Activated CD8-positive, alpha-beta memory T cell treated with anti-CD3 and anti-CD28 coated beads, Interleukin-2, amount 50 U/mL, for 48 hours (primary cell): ENCODE results near the gene SCN3A.

Source experiments
- DNase-seq: peaks from one replicate; pipeline ENCODE4 v3.0.0-alpha.2; 2020

The SCN3A gene

DNA sequence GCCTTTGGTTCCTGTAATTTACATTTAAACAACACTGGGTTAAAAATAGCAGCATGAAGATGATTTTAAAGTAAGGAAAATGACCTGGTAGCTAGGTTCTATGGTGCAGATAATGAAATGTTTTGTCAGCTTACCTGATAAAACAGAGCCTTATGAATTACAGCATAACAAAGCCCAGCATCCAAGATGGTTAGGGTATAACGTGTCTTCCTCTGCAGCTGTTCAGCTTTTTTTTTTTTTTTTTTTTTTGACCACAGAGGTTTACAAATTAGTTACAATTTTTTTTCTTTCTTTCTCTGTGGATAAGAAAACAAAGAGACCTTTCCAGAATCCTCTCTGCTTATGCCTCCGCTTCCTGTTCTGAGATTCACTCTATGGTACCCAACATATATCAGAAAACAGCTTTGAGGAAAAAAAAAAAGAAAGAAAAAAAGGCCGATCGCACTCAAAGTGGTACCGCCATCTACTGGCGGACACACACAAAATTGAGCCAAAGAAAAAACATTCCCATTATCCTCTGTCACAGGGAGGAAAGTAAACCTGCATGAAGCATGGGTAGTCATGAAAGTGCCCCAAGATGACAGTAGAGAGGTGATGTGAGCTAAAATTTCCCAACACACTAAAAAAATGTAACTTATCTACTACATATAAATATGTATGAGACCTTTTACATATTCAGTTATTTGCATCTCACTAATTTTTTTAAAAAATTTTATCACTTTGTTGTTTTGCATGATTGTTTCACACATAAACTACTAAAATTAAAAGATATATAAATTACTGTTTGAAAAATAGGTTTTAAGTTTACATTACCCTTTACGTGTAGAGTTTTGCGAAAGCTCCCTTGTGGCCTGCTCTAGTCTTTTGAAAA is at the start of gene SCN3A:
SCN3A (minus strand) TSS at position 362 of the 871 bp plus-strand sequence. CDS start 27,656 bp downstream, outside the sequence.
- DNase-seq, result no peak

DNA sequence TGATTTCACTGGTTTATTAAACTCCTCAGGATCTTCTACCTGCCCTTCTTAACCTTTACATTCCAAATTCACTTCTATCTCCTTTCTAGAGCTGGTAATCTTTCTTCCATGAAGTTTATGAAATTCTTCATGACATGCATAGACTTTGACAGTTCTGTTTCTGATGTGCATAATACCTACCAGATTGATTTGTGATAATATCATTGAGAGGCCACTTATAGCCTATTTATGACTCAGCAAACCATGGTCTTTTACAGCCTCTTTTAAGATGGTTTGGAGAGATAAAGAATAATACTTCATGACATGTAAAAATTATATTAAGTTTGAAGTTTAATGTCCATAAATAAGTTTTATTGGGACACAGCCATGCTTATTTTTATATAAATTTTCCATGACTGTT is 49.3 kb upstream of the SCN3A start:
- DNase-seq, result no peak

DNA sequence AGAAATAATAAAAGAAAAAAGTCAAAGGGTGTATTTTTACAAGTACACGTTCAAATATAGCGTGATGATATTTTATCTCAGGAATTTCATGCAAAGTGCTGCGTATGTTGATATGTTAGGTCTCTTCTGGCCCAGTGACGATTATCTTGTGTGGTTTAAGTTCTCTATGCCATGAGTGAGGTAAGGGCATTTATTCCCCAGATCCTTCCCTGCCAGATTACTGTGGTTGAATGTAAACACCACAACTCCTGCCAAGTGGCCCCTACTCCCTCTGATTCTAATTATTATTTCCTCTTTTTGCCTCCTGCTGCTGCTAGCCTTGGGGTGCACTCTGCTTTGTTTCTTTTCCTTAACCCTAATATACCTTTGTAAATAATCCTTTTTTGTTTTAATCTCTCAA is 47.5 kb upstream of the SCN3A start:
- no peak for DNase-seq

DNA sequence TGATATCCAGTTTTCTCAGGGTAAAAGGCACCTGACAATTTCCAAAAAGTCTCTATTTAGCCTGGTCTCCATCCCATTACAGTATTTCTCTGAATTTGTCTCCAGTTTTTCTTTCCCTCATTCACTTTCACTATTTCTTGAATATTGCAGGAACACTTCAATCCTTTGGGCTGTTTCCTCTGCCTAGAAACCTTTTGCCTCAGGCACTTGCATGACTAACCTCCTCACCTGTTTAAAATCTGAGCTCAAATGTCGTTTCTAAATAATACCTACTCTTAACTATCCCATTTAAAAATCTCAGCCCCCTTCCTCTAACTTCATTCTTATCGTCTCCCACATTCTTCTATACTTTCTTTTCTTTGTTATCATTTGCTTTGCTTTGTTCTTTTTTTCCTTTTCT is 44.4 kb upstream of the SCN3A start:
- no peak for DNase-seq

DNA sequence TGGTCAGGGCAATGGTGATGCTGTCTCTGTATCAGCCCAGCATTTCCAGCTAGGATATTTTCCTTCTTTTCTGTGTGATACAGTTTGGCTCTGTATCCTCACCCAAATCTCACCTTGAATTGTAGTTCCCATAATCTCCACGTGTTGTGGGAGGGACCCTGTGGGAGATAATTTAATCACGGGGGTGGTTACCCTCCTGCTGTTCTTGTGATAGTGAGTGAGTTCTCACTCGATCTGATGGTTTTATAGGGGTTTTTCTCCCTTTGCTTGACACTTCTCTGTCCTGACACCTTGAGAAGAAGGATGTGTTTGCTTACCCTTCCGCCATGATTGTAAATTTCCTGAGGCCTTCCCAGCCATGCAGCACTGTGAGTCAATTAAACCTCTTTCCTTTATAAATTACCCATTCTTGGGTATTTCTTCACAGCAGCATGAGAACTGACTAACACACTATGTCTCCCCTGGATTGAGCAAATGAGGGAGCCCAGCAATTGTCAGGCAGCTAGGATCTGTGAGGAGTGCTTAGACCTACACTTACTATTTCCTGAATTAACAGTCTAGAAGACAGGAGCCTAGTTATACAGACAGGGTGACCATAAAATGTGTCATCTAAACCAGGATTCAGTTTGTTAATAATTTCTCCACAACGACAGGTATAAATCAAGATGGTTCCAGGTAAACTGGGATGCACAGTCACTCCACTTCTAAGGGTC is 41.4 kb upstream of the SCN3A start:
- DNase-seq, result no peak

DNA sequence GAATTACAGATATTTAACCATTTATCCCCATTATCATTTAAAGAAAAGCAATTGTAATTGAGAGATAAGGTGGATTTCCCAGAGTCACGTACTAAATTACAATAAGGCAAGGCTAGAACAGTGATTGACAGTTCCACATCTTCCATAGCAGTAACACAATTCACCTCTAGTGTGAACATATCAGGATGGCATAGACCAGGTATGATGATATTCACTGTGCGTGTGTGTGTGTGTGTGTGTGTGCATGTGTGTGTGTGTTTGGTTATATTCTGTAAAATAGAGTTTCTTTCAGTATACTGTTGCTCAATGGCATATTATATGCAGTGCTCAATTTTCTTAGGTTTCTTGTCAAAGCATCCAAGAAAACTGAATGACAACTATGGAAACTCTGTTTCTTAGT is 37.1 kb upstream of the SCN3A start:
- no peak for DNase-seq

DNA sequence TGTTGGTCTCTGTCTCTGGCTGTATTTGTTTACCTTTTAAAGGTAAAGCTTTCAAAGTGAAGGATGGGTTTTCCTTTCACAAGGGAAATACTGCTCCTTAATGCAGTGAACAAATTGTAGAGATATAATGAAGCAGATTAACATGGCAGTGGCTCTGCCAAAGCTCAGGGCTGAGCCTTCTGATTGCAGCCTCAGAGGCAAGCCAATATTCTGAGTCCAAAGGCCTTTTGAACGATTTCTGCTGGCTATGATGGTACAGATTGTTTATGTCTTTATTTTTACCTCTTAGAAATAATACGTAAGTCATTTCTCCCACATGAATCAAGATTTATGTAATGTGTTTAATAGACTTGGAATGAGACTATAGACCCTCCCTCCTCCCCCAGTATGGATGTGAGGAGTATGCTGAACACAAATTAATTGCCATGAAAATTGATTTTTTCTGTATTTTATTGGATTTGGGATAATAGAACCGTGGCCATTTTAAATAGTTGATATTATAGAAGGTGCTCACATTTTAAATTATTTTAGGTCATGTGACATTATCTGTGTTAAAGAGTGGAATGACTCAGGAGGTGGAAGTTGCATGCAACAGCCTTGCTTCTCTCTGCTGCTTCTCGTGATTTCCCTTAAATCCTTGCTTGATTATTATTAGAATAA is 36.1 kb upstream of the SCN3A start:
- no peak for DNase-seq

DNA sequence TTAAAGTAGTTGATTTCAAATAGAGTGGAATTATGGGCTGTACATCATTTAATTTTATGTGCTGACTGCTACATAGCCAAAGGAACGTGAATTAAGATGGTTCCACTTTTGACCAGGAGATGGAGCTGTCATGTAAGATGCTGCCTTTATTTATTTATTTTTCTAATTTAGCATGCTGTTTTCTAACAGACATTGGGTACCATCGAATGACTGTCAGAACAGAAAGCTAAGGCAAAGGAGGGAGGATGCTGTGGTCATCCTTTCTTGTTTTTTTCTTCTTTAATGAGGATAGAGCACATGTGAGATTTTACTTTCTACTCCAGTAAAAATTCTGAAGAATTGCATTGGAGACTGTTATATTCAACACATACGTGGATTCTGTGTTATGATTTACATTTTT is 35.4 kb upstream of the SCN3A start, which contains the start of gene SCN2A:
SCN2A (plus strand) TSS at position 185 of the 400 bp plus-strand sequence. CDS start 56,410 bp downstream, outside the sequence.
- no peak for DNase-seq

DNA sequence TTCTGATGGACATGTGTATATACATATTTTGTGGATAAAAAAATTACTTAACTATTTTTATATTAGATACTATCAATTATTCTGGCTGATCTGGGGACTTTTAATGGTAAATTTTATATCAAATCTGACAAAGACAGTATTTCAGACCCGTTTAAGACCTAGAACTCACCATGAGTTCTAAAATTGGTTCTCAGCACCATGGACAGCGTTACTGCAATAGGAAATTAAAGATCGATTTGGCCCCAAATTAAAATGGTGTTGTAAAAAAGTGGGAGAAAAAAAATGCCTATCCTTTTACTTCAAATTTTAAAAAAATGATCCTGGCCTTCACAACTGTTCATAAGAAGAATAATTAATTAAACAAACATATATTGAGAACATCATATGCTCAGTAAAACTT is 34.4 kb upstream of the SCN3A start:
- DNase-seq, result no peak

DNA sequence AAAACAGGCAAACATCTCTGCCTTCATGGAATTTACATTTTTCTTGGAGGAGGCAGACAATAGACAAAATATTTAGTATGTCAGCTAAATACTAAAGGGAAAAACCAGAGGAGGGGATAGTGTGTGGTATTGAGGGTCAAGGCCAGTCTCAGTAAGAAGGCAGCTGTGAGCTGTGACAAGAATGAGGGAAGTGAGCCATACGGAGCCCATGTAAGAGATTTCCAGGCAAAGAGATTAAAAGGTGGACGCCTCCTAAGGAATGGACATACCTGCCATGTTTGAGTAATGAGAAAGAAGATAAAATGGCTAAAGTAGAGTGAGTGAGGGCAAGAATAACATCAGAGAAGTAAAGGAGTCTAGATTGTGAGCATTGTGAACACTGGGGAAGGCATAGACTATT is 33.2 kb upstream of the SCN3A start:
- no peak for DNase-seq

DNA sequence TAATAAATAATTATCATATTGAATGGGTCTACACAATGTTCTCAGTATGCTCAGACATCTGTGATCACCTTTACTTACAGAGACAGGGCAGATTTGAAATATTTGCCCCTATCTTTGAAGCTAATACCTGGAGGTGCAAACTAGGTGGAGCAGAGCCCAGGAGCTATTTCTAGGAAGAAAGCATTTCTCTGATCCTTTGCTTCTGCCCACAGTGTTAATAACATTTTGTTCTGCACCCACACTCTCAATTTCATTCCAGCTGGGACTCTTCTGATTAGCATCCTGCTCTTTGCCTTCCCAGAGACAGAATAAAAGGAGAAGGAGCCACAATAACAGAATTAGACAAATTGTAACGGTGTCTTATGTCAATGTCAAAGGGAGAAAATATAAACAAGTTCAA is 23.7 kb upstream of the SCN3A start:
- DNase-seq, result no peak

DNA sequence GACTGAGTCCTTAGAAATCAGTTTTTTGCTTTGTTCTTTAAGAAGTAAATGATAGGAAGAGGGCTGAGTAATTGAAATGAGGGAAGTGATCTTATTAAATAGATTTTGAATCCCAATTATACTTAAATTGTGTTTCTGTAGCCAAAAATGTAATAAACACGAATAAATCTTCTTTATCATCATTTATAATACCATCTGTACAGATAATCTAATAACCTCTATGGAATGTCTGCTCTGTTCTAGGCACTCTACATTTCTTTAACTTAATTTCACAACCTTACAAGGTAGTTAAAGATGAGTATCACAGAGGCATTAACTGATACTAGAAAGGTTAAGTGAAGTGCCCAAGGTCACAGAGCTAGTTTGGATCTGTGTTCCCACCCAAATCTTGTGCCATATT is 21.1 kb upstream of the SCN3A start:
- DNase-seq, result no peak

DNA sequence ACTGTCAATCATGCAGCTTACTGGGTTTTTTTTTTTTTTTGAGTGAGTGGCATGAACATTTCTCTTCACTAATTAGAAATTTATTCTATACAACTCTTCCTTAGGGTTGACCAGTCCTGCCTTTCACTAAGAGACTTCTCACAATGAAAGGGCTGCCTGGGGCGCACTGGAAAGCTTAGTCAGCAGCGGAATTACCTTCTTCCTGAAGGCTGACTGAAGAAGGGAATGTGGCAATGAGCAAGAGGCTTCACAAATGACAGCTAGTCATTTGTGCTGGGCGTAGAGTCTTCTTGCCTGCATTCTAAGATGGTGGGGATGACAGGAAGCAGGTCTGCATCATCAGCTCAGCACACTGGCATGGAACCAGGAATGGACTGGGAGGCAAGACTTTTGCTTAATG is 15.6 kb upstream of the SCN3A start:
- DNase-seq, result no peak

DNA sequence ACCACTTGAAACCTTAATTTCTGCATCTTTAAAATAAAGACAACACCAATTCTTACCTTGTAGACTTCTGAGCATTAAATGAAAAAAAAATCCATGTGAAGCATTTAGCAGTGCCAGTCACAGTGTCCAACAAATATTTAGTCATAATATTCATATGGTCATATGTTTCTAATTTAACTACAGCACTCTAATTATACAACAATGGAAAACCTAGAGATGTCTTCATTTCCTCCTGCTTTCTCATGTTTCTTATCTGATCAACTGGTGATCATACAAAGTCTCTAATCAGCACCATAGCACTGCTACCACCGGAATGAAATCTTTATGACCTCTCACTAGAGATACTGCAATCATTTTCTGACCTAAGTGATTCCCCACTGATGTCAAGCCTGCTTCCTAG is 10.2 kb upstream of the SCN3A start:
- no peak for DNase-seq

DNA sequence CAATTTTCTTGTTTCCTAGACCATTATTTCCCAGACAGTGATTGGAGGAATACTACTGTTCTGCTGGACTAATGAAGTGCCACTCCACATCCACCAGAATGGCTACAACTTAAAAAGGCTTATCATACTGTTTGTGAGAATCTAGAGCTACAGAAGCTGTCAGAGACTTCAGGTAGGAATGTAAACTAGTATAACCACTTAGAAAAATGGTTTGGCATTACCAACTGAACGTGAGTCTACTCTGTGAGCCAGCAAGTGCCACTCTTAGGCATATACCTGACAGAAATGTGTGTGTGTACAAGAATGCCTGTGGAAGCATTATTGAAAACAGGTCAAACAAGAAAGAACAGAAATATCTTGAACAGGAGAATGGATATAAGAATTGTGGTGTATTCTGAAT is 4.2 kb upstream of the SCN3A start:
- no peak for DNase-seq

DNA sequence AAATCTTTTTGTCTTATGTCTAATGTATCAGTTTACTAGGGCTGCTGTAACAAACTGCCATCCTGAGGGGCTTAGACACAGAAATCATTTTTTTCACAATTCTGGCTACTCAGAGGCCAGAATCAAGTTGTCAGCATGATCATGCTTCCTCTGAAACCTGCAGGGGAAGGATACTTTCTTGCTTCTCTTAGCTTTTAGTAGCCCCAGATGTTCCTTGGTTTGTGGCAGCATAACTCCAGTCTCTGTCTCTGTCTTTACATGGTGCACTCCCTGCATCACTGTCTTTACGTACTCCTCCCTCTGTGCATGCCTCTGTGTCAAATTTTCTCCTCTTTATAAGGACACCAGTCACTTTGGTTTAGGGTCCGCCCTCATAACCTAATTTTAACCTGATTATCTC is 2.0 kb upstream of the SCN3A start:
- DNase-seq, result no peak

DNA sequence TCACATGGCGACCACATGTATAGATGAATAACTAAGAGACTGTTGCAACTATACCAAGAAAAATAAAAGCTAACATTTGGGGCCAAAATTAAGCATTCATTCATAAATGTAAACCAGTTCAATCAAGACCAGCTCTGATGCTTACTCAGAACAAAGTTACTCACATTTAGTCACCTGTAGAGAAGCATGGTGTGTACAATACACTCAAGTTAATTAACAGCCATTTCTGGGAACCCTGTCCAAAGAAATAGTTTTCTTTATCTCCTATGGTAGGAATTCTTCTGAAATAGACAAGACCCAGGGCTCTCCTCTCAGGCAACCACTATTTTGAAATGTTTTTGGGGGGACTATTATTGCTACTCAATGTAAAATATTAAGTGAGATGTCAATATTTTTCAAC is 1.6 kb downstream of the SCN3A start:
- DNase-seq, result no peak

DNA sequence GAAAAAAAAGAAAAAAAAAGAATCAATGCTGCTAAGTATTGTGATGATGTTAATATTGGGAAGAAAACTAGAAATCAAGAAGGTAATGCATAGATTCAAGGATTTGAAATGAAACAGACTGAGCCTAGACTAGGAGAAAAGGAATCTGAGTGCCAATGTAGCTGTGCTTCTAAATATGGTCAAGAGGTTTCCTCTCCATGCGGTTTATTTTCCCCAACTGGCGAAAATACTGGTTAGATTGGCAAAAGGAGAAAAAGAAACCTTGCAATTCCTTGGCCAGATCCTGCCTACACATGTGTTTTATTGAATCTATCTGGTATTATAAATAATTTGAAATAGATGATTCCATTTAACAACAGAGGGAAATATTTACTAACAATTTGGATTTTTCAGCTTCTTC is 5.7 kb downstream of the SCN3A start:
- no peak for DNase-seq

DNA sequence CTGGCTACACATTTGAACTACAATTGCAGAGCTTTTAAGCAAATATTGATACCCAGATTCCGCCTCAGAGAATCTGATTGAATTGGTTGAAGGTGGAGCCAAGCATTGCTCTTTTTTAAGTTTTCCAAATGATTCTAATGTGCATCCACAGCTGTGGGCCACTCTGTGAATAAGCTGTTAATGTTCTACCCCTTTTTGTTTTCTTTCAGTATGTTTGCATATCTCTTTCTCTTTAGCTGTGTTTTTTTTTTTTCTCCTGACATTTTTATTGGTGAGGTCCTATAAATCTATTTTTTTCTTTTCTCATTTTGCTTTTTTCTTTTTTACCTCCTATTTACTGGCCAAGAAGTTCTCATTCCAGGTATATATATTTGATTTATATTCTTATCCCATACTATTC is 6.5 kb downstream of the SCN3A start:
- DNase-seq, result no peak

DNA sequence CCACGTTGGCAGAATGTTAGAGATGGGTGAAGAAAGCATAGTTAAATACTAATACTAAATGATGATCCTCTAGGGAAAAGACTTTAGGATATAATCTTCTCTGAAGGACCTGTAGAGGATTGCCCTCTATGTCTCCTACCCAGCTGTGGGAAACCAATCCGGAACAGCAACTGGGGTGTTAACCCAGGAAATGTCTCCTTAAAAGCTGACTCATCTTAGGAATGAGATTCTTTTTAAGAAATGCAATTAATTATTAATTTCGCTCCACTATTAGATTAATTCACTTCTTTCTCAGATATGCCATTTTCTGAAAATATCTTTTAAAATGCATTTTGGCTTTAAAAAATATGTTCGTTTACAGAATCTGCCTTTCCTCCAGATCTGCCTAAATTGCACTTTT is 7.4 kb downstream of the SCN3A start:
- DNase-seq, result no peak

DNA sequence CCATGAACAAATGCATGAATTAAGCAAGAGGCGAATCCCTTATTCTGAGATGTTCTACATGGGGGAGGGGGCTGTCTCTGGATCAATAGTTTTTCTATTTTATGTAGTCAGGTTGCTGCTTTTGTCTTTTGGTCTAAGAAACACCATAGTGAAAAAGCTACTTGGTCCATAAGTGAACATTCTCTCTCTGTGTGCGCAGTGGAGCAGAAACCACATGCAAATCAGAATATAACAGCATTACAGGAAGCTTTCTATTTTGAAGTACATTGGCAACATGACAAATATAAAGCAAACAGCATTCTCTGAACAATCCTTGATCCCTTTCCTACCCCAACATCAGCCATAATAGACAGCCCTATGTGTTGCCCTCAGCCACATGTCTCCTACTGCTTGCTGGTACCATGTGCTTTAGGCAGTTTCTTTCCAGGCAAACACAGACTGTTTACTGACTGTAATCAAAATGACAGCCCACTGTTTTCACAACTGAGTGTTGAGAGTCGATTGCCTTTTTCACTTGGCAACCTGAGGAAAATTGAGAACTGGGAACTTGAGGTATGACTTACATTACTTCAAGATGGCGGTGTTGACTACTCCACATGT is 10.6 kb downstream of the SCN3A start:
- DNase-seq, result no peak

DNA sequence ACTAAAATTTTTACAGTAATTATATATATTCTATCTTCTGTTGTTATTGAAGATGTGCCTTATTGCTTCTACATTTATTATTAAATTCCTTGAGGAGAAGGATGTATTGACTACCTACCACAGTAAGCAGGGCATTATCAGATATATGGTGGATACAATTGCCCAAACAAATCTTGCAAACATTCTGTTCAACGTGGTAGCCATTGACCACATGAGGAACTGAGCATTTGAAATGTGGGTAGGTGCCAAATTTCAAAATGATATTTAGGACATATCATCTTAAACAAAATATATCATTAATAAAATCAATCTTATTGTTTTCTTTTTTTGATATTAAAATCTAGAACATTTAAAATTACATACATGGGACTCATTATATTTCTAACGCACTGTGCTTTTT is 11.1 kb downstream of the SCN3A start:
- no peak for DNase-seq

DNA sequence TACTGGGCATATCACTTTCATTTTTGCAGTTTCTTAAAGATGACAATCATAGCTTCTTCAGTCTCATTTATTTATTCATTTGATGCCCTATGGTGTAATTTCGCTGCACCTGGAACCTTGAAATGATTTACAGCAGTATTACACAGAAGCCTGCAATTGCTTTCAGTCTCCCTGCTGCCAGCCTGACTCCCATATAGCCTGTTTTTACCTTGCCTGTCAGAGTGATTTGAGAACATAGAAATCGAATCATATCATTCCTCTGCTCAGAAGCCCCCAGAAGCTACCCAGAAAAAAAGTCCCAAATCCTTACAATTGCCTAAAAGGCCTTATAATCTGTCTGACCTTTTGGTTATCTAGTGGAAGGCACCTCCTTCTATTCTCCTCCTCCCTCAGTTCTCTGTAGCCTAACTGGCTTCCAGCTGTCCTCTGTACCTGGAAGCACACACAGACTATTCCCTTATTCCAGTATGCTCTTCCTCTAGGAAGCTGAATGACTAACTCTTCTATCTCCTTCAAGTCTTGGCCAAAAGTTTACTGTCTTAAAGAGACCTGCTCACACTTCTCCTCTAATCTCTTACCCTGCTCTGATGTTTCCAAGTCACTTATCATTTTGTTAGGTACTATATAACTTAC is 12.6 kb downstream of the SCN3A start:
- no peak for DNase-seq
